CD14-positive monocyte (primary cell): ENCODE measurements around the gene CDH4. TPM values are rescaled to one million over a fixed set of nuclear protein-coding genes. Genes with fewer than 3 reads are reported as not detected.

Source experiments
- DNase-seq, 3 donors: peaks; one replicate each; pipeline ENCODE4 v3.0.0-alpha.2; 2011 to 2022
- H2AFZ ChIP-seq: 2 replicates; pipeline ENCODE4 v1.6.0; 2012; ENCODE audit warnings: mild to moderate bottlenecking, low read depth, low read length, inconsistent platforms; ENCODE audit not compliant: insufficient read depth, poor library complexity, severe bottlenecking
- H3K27ac ChIP-seq, 2 donors: 1 replicate in 1 of 2; 2 replicates in 1 of 2; pipeline ENCODE4 v1.5.1; 2012 to 2013; ENCODE audit warnings: low read length in 2 of 2, control low read depth in 1 of 2, inconsistent platforms in 1 of 2, low read depth in 1 of 2, mild to moderate bottlenecking in 1 of 2
- H3K27me3 ChIP-seq, 2 donors: one replicate each; pipeline versions ENCODE4 v1.6.0 to v1.6.1; 2011 to 2013; ENCODE audit warnings: low read length in 2 of 2; ENCODE audit not compliant: control insufficient read depth in 2 of 2, insufficient read depth in 2 of 2
- H3K36me3 ChIP-seq, 2 donors: replicated peaks in 1 of 2; 1 replicate in 1 of 2; 2 replicates in 1 of 2; pipeline versions ENCODE4 v1.5.1 to v1.6.1; 2012 to 2013; ENCODE audit warnings: low read length in 2 of 2, control low read depth in 1 of 2, inconsistent platforms in 1 of 2, mild to moderate bottlenecking in 1 of 2; ENCODE audit not compliant: insufficient read depth in 2 of 2, control insufficient read depth in 1 of 2
- H3K4me1 ChIP-seq, 2 donors: 1 replicate in 1 of 2; 2 replicates in 1 of 2; pipeline versions ENCODE4 v1.5.1 to v1.6.1; 2012 to 2013; ENCODE audit warnings: low read length in 2 of 2, control low read depth in 1 of 2, inconsistent platforms in 1 of 2, mild to moderate bottlenecking in 1 of 2, moderate library complexity in 1 of 2; ENCODE audit not compliant: insufficient read depth in 2 of 2, control insufficient read depth in 1 of 2
- H3K4me2 ChIP-seq: replicated peaks from 2 replicates; pipeline ENCODE3; 2012; ENCODE audit warnings: low read length, moderate library complexity, mild to moderate bottlenecking; ENCODE audit not compliant: poor library complexity, severe bottlenecking; ENCODE audit errors: extremely low read depth
- H3K4me3 ChIP-seq, 3 experiments: fragments of 200-600 bp in 1 of 3; sonication (generic) in 1 of 3; replicated peaks in 1 of 3; 1 replicate in 2 of 3; 2 replicates in 1 of 3; pipeline ENCODE4 v1.5.1; 2011 to 2013; ENCODE audit warnings: low read length in 3 of 3, mild to moderate bottlenecking in 3 of 3, control low read depth in 2 of 3, low read depth in 2 of 3, inconsistent platforms in 1 of 3, moderate library complexity in 1 of 3
- H3K79me2 ChIP-seq: 2 replicates; pipeline ENCODE4 v1.6.0; 2012; ENCODE audit warnings: mild to moderate bottlenecking, control low read depth, inconsistent platforms, low read length, moderate library complexity; ENCODE audit not compliant: insufficient read depth
- H3K9ac ChIP-seq: 2 replicates; pipeline ENCODE4 v1.6.0; 2017; ENCODE audit warnings: low read length, mild to moderate bottlenecking; ENCODE audit not compliant: insufficient read depth, poor library complexity, severe bottlenecking
- H3K9me3 ChIP-seq, 2 donors: replicated peaks in 1 of 2; 1 replicate in 1 of 2; 2 replicates in 1 of 2; pipeline versions ENCODE4 v1.5.1 to v1.6.1; 2012 to 2013; ENCODE audit warnings: low read length in 2 of 2, control low read depth in 1 of 2; ENCODE audit not compliant: control insufficient read depth in 1 of 2, insufficient read depth in 1 of 2
- H4K20me1 ChIP-seq: 2 replicates; pipeline ENCODE4 v1.6.0; 2012; ENCODE audit warnings: mild to moderate bottlenecking, low read length, control low read depth, moderate library complexity; ENCODE audit not compliant: insufficient read depth
- H3K27ac Mint-ChIP-seq, 7 donors: one replicate each; pipeline ENCODE4 v1.8.0; 2020; ENCODE audit warnings: mild to moderate bottlenecking in 7 of 7, mixed read lengths in 7 of 7, moderate library complexity in 6 of 7, inconsistent platforms in 2 of 7
- H3K27me3 Mint-ChIP-seq, 3 donors: one replicate each; pipeline ENCODE4 v1.8.0; 2021 to 2022; ENCODE audit warnings: low read depth in 3 of 3, mild to moderate bottlenecking in 3 of 3, mixed read lengths in 3 of 3, moderate library complexity in 3 of 3, inconsistent platforms in 1 of 3
- H3K36me3 Mint-ChIP-seq, 2 donors: one replicate each; pipeline ENCODE4 v1.8.0; 2020; ENCODE audit warnings: mixed read lengths in 2 of 2, inconsistent platforms in 1 of 2, mild to moderate bottlenecking in 1 of 2
- H3K4me1 Mint-ChIP-seq: one replicate; pipeline ENCODE4 v1.8.0; 2020; ENCODE audit warnings: mild to moderate bottlenecking, mixed read lengths
- H3K4me3 Mint-ChIP-seq, 2 donors: one replicate each; pipeline ENCODE4 v1.8.0; 2020; ENCODE audit warnings: mild to moderate bottlenecking in 2 of 2, mixed read lengths in 2 of 2, moderate library complexity in 1 of 2
- H3K9me3 Mint-ChIP-seq, 7 donors: one replicate each; pipeline ENCODE4 v1.8.0; 2020 to 2022; ENCODE audit warnings: mixed read lengths in 7 of 7, mild to moderate bottlenecking in 6 of 7, moderate library complexity in 6 of 7, inconsistent platforms in 2 of 7
- WGBS: methylation state at CpG from one replicate; pipeline ENCODE4 v1.1.5; 2013; ENCODE audit warnings: missing lambda C conversion rate; ENCODE audit not compliant: insufficient coverage; 5-methylcytosine and 5-hydroxymethylcytosine counted together
- intact Hi-C, 2 donors: fragments of 100-400 bp; cut with micrococcal nuclease; formaldehyde crosslinking; loops; one replicate each; pipeline versions ENCODE4 v1.15.0 to v1.15.1; 2023
- polyA plus RNA-seq, 3 donors: library from polyadenylated mRNA; depleted of rRNA in 1 of 3; unstranded in 2 of 3; stranded (reverse) in 1 of 3; fragments of 300-500 nt in 2 of 3; fragments of >200 nt in 1 of 3; fragmentation: Illumina TruSeq in 2 of 3; gene quantifications; 1 replicate in 2 of 3; 2 replicates in 1 of 3; pipeline ENCODE4 v1.2.3, GENCODE V29; 2012 to 2021
- TF ChIP-seq, protein P1 (sequence below): fragments of 200-600 bp; IDR thresholded peaks from one replicate; pipeline ENCODE4 v1.8.0; 2022; ENCODE audit warnings: antibody characterized with exemption, mild to moderate bottlenecking

CDH4 gene
- polyA plus RNA-seq, 3 donors, result not detected

GRCh38 chr20:61292391-61292790 is 40.3 kb downstream of the CDH4 start:
- Histone ChIP-seq H3K4me1 (no peaks in the 10 kb centered on the region), H3K9me3 (peaks cover 26 to 91% of the 10 kb centered on the region in 2 donors), H4K20me1 (no peaks in the 10 kb centered on the region), H3K27me3 (no peaks in the 10 kb centered on the region), H3K4me3 (no peak overlapping the region), H3K36me3 (no peaks in the 10 kb centered on the region), H3K79me2 (no peaks in the 10 kb centered on the region), H2AFZ (no peak overlapping the region), H3K27ac (no peak overlapping the region), H3K9ac (no peak overlapping the region), H3K4me2 (no peak overlapping the region)
- Mint-ChIP-seq H3K9me3 (peaks cover 2 to 63% (median 41%) of the 10 kb centered on the region in 7 donors), H3K27ac (no peak overlapping the region), H3K36me3 (no peaks in the 10 kb centered on the region), H3K4me1 (no peaks in the 10 kb centered on the region), H3K4me3 (no peak overlapping the region), H3K27me3 (peaks cover 1 to 2% (median 1%) of the 10 kb centered on the region in 3 donors)
- no peak for DNase-seq
- 90% methylated on average over 11 of the region's 11 CpGs for WGBS
- intact Hi-C loops, result no loop called here
- TF ChIP-seq, protein P1, sequence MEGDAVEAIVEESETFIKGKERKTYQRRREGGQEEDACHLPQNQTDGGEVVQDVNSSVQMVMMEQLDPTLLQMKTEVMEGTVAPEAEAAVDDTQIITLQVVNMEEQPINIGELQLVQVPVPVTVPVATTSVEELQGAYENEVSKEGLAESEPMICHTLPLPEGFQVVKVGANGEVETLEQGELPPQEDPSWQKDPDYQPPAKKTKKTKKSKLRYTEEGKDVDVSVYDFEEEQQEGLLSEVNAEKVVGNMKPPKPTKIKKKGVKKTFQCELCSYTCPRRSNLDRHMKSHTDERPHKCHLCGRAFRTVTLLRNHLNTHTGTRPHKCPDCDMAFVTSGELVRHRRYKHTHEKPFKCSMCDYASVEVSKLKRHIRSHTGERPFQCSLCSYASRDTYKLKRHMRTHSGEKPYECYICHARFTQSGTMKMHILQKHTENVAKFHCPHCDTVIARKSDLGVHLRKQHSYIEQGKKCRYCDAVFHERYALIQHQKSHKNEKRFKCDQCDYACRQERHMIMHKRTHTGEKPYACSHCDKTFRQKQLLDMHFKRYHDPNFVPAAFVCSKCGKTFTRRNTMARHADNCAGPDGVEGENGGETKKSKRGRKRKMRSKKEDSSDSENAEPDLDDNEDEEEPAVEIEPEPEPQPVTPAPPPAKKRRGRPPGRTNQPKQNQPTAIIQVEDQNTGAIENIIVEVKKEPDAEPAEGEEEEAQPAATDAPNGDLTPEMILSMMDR, result no peak

DNA sequence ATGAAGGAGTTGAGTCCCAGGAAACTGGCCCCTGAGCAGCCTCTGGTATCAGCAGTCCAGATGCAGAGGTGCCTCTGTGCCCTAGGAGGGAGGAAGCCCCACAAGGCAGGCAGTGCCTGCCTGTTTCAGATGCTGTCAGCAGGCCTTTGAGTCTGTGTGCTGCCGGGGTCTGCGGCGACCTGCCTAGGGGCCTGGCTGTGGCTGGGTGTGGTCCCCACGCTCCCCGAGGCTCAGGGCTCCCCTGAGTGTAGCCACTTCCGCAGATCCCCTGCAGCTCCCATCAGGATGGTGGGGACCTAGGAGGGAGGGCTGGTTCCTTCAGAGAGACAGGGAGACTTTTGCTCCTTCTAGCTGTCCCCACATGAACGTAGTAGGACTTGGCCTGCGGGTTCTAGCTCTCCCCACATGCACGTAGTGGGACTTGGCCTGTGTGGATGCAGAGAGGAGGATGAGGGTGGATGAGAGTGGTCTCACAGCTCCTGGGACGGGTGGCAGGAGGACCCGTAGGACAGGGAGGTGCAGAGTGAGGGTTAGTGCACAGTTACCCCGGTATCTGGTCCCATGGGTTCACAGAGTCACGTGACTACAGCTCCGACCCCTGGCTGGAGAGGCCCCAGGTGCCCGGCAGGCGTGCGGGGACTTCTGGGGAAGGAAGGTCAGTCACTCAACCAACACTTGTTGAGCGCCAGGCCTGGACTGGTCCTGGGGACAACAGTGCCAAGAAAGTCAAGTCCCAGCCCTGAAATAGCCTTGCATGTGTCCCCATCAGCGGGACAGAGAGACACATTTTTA is 41.0 kb downstream of the CDH4 start:
- peaks cover 1 to 2% (median 1%) of the 10 kb centered on the region in 3 donors for H3K27me3 Mint-ChIP-seq
- no peak overlapping the region for H3K4me3 Mint-ChIP-seq
- no peaks in the 10 kb centered on the region for H3K4me1 ChIP-seq
- peaks cover 21 to 91% of the 10 kb centered on the region in 2 donors for H3K9me3 ChIP-seq
- H3K27ac Mint-ChIP-seq, result no peak overlapping the region
- 91% methylated on average over 18 of the region's 19 CpGs for WGBS
- TF ChIP-seq, protein P1, result no peak
- no peak overlapping the region for H3K4me2 ChIP-seq
- intact Hi-C loops, result no loop called here
- H3K9me3 Mint-ChIP-seq, result peaks cover 2 to 66% (median 42%) of the 10 kb centered on the region in 7 donors
- DNase-seq, result no peak
- no peaks in the 10 kb centered on the region for H3K36me3 ChIP-seq
- H3K27ac ChIP-seq, result no peak overlapping the region
- no peaks in the 10 kb centered on the region for H3K79me2 ChIP-seq
- no peaks in the 10 kb centered on the region for H3K27me3 ChIP-seq
- no peaks in the 10 kb centered on the region for H3K36me3 Mint-ChIP-seq
- H3K4me3 ChIP-seq, result no peak overlapping the region
- H3K4me1 Mint-ChIP-seq, result no peaks in the 10 kb centered on the region
- H2AFZ ChIP-seq, result no peak overlapping the region
- no peak overlapping the region for H3K9ac ChIP-seq
- no peaks in the 10 kb centered on the region for H4K20me1 ChIP-seq
